RWPE1 (cell line): ENCODE measurements around the gene APOB.

Experiments
- CTCF ChIA-PET: fragments of 350-600 bp; sonication (Branson Sonifier 250); formaldehyde crosslinking; extraction: SDS; loops from one replicate; lab custom pipeline; 2021; lab: Yijun Ruan, JAX
- POLR2A ChIA-PET: fragments of 400-600 bp; formaldehyde crosslinking; extraction: SDS; loops from one replicate; lab custom pipeline; 2020; ENCODE audit warnings: antibody characterized with exemption; ENCODE audit not compliant: low non-redundant PET; lab: Yijun Ruan, JAX
- DNase-seq: peaks from one replicate; pipeline ENCODE4 v3.0.0; 2012; ENCODE audit warnings: low spot score
- H3K27ac ChIP-seq: fragments of 450-650 bp; 2 replicates; pipeline ENCODE4 v1.5.1; 2017
- CTCF ChIP-seq: fragments of 450-650 bp; conservative IDR thresholded peaks from 2 replicates; pipeline ENCODE4 v1.5.1; 2017; ENCODE audit warnings: low read depth, mild to moderate bottlenecking

The APOB gene

DNA sequence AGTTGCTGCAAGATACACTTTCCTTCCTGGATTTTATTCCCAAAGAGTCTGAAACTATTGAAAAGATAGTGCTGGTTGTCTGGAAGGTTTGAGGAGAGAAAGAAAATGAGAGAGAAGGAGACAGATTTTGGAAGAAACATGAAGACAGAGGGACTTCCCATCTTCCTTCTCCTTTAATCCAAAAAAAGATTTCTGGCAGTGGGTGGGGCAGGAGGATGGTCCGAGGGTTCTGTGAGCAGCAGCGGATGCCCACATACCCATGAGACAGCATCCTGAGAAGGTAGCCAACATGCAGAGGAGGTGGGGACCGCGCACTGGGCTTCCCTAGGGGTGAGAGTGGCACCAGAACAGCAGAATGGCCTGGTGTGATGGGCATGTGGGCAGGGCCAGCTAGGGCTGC lies 84.6 kb downstream of the APOB start:
- TF ChIP-seq CTCF, result no peak
- ChIA-PET POLR2A (no interaction called here), CTCF (interaction anchor here (2.0 to 6.5 kb wide), 2 partner anchors 178 to 298 kb away, joined by 6 to 62 read pairs; no protein-coding TSS in a partner anchor)
- no peak for DNase-seq
- no peak overlapping the region for H3K27ac ChIP-seq

GRCh38 chr2:20957788-20958525 lies 85.9 kb downstream of the APOB start:
- CTCF ChIA-PET, result no interaction called here

GRCh38 chr2:20955277-20956026 lies 88.4 kb downstream of the APOB start:
- no peak for DNase-seq
- ChIA-PET CTCF (no interaction called here), POLR2A (no interaction called here)
- no peak for TF ChIP-seq CTCF
- no peak overlapping the region for H3K27ac ChIP-seq

More at GRCh38 chr2:20957788-20958525, 85.9 kb downstream of the APOB start:
- no peak for TF ChIP-seq CTCF
- POLR2A ChIA-PET, result no interaction called here
- H3K27ac ChIP-seq, result no peak overlapping the region
- DNase-seq, result no peak

DNA sequence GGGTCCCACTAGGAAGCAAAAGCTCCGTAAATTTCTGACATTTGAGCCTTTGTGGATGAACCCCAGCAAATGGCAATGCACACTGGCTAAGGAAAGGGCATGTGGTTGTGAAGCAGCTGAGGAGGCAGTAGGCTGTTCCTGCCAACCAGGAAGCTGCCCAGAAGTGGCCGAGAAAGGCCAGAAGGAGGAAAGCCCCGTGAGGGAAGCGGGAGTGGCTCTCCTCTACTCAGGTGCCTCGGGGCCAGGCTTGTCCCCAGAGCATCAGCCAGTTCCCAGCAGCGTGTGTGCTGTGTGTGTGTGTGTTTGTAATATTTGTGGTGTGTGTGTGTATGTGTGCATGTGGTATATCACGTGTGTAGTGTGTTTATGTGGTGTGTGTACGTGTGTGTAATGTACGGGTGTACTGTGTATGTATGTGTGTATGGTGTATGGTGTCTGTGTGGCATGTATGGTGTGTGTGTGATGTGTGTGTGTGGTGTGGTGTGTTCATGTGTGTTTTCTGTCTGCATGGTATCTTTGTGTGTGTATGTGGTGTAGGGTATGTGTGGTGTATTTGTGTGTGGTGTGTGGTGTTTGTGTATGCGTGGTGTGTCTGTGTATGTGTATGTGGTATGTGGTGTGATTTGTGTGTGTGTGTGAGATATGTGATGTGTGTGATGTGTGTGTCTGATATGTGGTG lies 90.6 kb downstream of the APOB start:
- ChIA-PET POLR2A (no interaction called here), CTCF (interaction anchor here (1.2 kb wide), 1 partner anchor 10 kb away, joined by 5 read pairs; no protein-coding TSS in a partner anchor)
- H3K27ac ChIP-seq, result no peak overlapping the region
- no peak for DNase-seq
- TF ChIP-seq CTCF, result no peak
